T-cell (primary cell): Measurements from ENCODE around the gene TP53TG3B. TPM values are rescaled to one million over a fixed set of nuclear protein-coding genes. Genes with fewer than 3 reads are reported as not detected.

Experiments
- total RNA-seq, 35 experiments: library from RNA in 6 of 35; stranded (reverse) in 6 of 35; fragments of 120-200 nt in 1 of 35; gene quantifications; one replicate each; pipeline versions ENCODE4 v1.2.1 to v1.2.4 and lab custom pipeline; 2013 to 2026

Gene TP53TG3B
- total RNA-seq, 5 donors from 2014 or later (not counting 1 experiment from before 2014, with no cell fraction given): not detected

Other genes with a start within 250 kb of the TP53TG3B start
- not detected for gene TP53TG3C, start 166.6 kb upstream of the TP53TG3B start, total RNA-seq
- gene TP53TG3E, start 56.5 kb upstream of the TP53TG3B start, total RNA-seq: not detected
- under 1 TPM in 1 of 5 donors, not detected in 4; 0.32 TPM for gene TP53TG3F, start 98.8 kb downstream of the TP53TG3B start, total RNA-seq